ENCODE data around the gene CDCP2.
A peak's percentile ranks its signal among the peaks of the same experiment; 100 is the strongest.

Gene CDCP2

GRCh38 chr1:54152696-54153095 lies at the start of gene CDCP2:
TSS of gene CDCP2 (minus strand) at chr1:54153000. CDS start at chr1:54152922, 78 bp downstream.
- DNase-seq (ENCODE audit: low read depth), result no peak

GRCh38 chr1:54200519-54200997 lies 47.8 kb upstream of the CDCP2 start:
- no peak for DNase-seq (ENCODE audit: low read depth)

DNA sequence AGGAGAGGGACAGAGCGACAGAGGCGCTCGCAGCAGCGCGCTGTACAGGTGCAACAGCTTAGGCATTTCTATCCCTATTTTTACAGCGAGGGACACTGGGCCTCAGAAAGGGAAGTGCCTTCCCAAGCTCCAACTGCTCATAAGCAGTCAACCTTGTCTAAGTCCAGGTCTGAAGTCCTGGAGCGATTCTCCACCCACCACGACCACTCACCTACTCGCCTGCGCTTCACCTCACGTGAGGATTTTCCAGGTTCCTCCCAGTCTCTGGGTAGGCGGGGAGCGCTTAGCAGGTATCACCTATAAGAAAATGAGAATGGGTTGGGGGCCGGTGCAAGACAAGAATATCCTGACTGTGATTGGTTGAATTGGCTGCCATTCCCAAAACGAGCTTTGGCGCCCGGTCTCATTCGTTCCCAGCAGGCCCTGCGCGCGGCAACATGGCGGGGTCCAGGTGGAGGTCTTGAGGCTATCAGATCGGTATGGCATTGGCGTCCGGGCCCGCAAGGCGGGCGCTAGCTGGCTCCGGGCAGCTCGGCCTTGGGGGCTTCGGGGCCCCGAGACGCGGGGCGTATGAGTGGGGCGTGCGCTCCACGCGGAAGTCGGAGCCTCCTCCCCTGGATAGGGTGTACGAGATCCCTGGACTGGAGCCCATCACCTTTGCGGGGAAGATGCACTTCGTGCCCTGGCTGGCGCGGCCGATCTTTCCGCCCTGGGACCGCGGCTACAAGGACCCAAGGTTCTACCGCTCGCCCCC lies 47.1 kb upstream of the CDCP2 start, which contains the start of the genes CYB5RL and MRPL37:
CYB5RL (minus strand) TSS at position 266 of the 754 bp plus-strand sequence. CDS start 4,414 bp downstream, outside the sequence.
MRPL37 (plus strand) TSS at position 403 of the 754 bp plus-strand sequence; CDS start at position 480, 77 bp downstream.
- peak; percentile 82 for DNase-seq (ENCODE audit: low read depth)

DNA sequence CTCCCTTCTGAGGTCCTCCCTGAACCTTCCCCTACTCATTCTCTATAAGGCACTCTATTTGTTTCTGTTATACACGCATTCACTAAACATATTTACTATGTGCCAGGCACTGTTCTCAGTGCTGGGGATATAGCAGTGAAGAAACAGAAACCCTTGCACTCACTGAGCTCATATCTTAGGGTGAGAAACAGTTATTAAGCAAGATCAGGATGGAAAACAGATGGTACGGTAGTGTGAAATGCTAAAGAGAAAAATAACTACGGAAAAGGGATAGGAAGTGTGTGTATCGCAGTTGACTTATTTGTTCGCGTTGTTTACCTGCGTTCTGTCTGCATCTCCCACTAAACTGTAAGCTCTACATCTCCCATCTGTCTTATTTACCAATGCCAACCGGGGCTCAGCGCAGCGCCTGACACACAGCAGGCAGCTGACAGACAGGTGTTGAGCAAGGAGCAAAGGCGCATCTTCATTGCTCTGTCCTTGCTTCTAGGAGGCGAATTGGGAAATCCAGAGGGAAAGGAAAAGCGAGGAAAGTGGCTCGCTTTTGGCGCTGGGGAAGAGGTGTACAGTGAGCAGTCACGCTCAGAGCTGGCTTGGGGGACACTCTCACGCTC lies 46.5 kb upstream of the CDCP2 start:
- DNase-seq (ENCODE audit: low read depth), result no peak

GRCh38 chr1:54193453-54193852 lies 40.7 kb upstream of the CDCP2 start:
- no peak for DNase-seq (ENCODE audit: low read depth)

DNA sequence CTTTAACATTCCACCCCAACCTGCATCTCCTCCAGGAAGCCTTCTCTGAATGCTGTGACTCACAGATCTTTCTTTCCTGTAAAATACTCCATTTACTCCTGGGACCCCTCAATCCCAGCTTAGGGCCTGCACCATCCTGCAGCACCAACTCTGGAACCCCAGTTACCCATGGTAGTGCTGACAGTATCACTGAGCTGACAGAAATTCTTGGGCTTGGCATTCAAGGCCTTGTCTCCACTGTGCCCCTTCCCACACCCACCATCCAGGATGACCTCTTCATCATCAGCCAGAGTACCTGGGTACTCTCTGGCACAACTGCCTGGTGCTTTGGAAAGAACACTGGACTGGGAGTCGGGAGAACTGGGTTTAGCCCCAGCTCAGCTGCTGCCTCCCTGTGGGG lies 38.7 kb upstream of the CDCP2 start:
- no peak for DNase-seq (ENCODE audit: low read depth)

GRCh38 chr1:54190526-54190925 lies 37.7 kb upstream of the CDCP2 start:
- DNase-seq (ENCODE audit: low read depth), result no peak

DNA sequence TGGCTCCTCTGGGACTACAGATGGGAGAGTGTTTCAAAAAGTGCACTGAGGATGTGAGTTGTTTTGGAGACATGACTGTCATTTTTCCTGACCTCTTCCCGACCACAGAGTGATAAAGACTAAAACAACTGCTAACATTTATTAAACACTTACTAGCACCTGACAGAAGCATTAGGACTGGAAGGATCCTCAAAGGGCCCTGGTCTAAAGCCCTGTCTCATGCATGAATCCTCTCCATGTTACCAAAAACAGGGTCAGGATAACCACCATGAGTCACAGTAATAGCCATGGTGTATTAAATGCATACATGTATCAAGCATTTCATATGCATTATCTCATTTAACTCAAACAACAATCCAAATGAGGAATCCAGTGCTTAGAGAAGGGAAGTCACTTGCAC lies 35.5 kb upstream of the CDCP2 start:
- DNase-seq (ENCODE audit: low read depth), result no peak

DNA sequence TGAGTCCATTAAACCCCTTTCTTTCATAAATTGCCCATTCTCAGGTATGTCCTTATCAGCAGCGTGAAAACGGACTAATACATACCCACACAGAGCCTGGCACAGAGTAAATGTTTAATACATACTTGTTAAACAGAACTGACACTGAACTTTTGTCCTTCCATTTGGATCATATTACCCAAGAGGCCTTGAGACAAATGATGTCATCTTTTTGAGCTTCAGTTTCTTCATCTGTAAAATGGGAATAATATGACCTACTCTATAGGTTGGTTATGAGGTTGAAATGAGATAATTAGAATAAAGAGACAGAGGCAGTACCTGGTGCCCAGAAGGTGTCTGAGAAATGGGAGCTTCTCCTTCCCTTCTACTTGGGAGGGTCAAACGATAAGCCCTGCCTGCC lies 33.3 kb upstream of the CDCP2 start:
- DNase-seq (ENCODE audit: low read depth), result no peak

GRCh38 chr1:54180701-54181360 lies 28.0 kb upstream of the CDCP2 start:
- no peak for DNase-seq (ENCODE audit: low read depth)

DNA sequence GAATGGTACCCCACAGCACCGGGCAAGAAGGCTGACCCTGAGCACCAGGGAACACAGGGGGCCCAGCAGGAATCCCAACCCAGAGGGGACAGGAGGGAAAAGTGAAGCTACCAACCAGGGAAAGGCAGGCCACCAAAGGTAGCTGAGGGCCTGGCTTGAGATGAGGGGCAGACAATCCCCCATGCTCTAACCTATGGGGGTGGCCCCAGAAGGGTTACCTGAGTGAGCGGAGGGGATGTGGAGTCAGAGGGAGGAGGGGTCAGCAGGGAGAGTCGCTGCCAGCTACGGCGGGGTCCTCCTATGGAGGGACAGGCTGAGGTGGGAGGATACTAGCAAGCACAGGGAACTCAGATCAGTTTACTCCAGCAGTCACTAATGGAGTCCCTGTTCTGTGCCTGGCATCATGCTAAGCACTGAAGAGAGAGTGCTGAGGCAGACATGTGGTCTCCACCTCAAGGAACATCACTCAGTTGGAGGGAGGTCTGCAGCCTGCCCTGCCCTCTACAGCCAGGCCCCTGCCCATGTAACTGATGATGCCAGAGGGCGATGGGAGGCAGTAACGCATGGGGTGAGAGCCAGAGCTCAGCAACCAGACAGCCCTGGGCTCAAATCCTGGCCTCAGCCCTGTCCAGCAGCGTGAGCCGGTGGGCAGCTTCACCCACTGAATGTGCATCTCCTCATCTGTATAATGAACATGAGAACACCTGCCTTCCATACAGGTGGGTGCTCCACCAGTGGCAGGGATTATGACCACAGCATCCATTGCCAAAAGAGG lies 25.7 kb upstream of the CDCP2 start:
- DNase-seq (ENCODE audit: low read depth), result no peak

DNA sequence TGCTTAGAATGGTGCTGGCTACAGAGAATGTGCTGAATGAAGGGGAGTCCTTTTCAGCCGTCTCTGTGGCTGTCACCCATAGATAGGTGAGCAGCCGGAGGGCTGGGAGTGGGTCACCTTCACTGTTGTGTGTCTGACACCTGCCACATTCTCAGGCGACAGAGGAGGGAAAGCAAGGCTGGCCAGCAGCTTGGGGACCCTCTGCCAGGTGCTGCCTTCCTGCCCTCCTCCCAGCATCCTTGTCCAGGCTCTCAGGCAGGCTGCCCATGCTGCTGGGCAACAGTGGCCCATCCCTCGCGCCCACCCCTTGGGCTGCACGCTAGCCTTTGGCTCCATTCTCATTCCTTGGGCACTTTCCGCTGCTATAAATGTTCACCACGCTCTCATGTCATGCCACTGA lies 24.9 kb upstream of the CDCP2 start:
- DNase-seq (ENCODE audit: low read depth), result no peak

DNA sequence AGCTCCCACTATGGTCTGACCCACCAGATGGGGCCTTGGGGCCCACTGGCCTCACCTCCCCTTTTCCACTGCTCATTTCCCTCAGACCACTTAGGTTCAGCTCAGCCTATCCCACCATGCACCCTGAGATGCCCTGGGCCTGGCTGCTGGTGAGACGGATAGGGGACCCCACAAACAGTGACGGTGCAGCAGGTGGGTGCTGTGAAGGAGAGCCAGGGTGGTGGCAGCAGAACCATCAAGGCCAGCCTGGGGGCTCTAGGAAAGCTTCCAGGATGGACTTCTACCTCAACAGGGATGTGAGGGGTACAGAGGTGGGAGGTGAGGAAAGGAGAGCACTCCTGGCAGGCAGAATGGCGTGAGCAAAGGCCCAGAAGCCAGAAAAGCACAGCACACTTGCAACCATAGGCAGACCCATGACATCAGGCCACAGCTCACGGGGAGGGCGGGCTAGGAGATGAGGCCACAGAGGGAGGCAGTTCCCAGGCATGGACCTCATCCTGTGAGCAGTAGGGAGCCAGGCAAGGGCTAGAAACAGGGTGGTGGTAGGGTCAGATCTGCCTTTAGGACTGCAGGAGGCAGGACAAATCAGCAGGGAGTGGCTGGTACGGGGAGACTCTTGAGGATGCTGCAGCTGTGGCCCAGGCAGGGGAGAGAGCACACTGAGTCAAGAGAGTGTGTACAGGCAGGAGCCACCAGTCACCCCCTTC lies 24.0 kb upstream of the CDCP2 start:
- no peak for DNase-seq (ENCODE audit: low read depth)

DNA sequence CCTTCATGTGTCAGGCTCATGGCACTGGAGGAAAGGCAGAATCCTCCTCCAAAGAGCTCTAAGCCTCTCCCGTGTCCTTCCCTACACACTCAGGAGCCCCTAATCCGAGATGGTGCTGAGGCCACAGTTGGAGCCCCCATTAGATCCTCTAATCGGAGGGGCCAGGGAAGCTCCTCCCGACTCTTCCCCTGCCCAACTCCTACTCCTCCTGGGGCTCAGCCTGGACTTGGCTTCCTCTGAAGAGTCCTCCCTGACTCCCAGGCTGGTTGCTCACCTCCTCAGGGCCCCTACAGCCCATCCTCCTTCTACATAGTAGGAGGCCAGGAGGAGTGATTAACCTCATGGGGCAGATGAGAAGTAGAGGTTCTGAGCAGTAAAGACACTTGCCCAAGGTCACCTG lies 21.3 kb upstream of the CDCP2 start:
- DNase-seq (ENCODE audit: low read depth), result no peak

- no peak for DNase-seq (ENCODE audit: low read depth)
Measured at GRCh38 chr1:54173681-54174080, 20.9 kb upstream of the CDCP2 start.

DNA sequence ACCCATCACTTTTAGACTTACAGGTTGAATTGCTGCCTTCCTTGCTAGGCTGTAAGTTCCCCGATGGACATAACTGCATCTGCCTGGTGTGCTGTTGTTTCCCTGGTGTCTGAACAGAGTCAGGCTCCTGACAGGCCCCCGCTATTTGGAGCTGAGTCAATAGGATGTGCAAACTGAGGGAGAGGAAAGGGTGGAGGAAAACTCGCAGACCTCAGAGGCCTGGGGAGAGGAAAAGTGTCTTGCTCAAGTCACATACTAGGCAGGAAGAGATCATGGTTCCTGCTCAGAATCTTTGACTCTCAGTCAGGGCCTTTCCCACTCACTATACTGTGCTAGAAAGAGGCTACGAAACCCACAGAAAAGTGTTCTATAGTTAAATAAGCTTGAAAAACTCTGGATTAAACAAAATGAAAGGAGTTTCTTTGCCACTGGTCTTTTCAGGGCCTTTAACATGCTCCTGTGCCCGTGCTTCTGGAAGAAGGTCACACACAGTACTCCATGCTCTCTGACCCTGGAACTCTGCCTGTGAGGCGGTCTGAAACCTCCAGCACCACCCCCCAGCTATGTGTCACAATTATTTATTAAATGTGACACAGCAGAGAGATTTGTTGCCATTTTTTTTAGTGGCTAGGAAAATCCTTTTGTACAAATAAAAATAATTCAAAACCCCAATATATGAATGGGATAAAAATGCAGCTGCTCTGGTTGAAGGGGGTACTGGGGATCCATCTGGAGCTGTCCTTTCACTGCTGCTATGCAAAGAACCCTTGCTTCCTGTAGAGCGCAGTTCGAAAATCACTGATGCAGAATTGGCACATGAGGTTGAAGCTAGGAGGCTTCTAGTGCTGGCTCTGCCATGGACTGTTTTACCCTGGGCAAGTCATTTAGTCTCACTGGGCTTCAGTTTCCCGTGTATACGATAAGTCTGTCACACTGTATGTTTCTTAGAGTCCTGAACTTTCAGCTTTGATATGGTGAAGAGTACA lies 20.1 kb upstream of the CDCP2 start:
- DNase-seq (ENCODE audit: low read depth), result no peak

- DNase-seq (ENCODE audit: low read depth), result no peak
Measured at GRCh38 chr1:54171606-54172005, 18.8 kb upstream of the CDCP2 start.

DNA sequence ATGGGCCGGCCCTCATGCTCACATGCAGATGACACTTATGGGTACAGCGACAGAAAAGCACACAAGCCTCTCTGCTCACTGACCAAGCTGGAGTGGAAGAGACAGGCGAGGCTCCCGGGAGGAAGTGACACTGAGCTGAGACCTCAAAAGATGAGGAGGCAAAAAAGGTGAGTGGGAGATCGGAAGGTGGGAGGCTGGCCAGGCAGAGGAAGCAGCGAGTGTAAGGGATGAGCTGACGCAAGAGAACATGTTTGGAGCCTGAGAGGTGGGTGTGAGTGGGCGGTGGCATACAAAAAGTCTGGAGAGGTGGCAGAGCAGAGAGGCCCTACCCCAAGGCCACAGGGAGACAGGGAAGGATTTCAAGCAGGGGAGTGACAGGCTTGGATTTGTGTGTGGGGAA lies 18.2 kb upstream of the CDCP2 start:
- no peak for DNase-seq (ENCODE audit: low read depth)

DNA sequence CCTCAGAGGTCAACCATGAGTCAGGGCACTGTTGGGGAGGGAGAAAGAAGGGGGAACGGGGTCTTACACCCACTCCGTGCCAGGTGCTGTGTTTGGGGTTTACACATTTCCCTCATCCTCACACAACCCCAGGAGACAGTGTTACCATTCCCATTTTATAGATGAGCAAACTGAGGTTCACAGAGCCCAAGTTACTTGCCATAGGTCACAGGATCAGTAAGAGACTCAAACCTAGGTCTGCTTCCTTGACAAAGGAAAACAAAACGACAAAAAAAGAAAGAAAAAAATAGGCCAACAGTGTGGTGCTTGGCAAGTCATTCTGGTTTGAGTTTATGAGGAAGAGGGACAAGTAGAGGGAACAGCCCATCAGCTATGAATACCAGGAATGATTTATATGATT lies 16.3 kb upstream of the CDCP2 start:
- DNase-seq (ENCODE audit: low read depth), result no peak
